ENCODE measurements around the gene ZNF343. TPM values are rescaled to one million over a fixed set of nuclear protein-coding genes. Genes with fewer than 3 reads are reported as not detected.

The ZNF343 gene
- 12.0 and 12.8 TPM in 2 replicates for total RNA-seq (ENCODE audit: low replicate concordance)

GRCh38 chr20:2508631-2509467, at the start of gene ZNF343:
TSS of gene ZNF343 (minus strand) at chr20:2508915. CDS start at chr20:2493895, 15,020 bp downstream.

GRCh38 chr20:2536560-2536986, 27.9 kb upstream of the ZNF343 start, which contains the start of gene TMC2:
TSS of gene TMC2 (plus strand) at chr20:2536573. CDS start at chr20:2536622, 49 bp downstream.

DNA sequence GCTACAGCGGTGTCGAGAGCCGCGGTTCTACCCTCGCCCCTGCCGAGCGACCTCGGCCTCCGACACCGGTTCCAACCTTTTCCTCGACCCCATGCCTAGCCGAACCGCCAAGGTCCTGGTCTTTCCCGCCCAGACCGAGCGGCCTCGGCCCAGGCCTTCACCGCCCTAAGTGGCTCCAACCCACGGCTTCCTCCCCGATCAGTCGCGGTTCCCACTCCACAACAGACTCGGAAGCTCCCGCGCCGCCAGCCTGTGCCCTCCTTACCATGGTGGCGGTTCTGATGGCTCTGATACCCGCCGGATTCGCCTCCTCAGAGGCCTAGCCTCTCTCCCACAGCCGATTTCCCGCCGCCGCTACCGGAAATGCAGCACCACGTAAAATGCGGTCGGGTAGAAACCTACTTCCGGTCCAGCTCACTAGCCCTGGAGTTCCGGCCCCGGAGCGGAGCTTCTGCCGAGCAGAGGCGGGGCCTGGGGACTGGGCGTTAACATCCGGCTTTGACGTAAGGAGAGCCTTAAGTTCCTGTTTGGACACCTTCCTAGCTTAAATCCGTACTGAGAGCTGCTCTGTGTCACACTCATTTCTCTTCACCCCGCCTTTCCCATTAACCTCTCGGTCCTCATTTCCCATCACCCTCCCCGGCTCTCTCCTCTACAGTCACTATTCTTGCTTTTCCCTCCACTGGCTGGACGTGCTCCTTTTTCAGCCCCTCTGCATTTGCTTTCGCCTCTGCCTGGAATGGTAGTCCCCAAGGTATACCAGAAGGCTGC, 38.1 kb downstream of the ZNF343 start, which contains the start of gene SNRPB:
SNRPB (minus strand) TSS at position 367 of the 771 bp plus-strand sequence; CDS start at position 268, 99 bp downstream.

Other genes with a start within 250 kb of the ZNF343 start
- not detected in 2 replicates for gene TGM3, start 212.9 kb downstream of the ZNF343 start, total RNA-seq (ENCODE audit: low replicate concordance)
- gene TGM6, start 128.0 kb downstream of the ZNF343 start, total RNA-seq (ENCODE audit: low replicate concordance), result not detected in 2 replicates
- gene SNRPB, start 38.1 kb downstream of the ZNF343 start, total RNA-seq (ENCODE audit: low replicate concordance), result 50.1 and 142 TPM in 2 replicates
- gene TMC2, start 27.7 kb upstream of the ZNF343 start, total RNA-seq (ENCODE audit: low replicate concordance), result 0.23 TPM in 1 of 2 replicates, not detected in the other
- gene NOP56, start 143.7 kb upstream of the ZNF343 start, total RNA-seq (ENCODE audit: low replicate concordance), result 145 and 157 TPM in 2 replicates
- gene IDH3B, start 155.3 kb upstream of the ZNF343 start, total RNA-seq (ENCODE audit: low replicate concordance), result 97.0 and 141 TPM in 2 replicates
- 0.59 and 0.75 TPM in 2 replicates for gene EBF4, start 183.9 kb upstream of the ZNF343 start, total RNA-seq (ENCODE audit: low replicate concordance)

Measured in smooth muscle cell of the coronary artery (primary cell).